HepG2 (cell line): ENCODE data around the gene BLOC1S2. TPM values are rescaled to one million over a fixed set of nuclear protein-coding genes. Genes with fewer than 3 reads are reported as not detected.

ENCODE experiments used
- CAMTA2 ChIP-seq: sonication (generic); formaldehyde crosslinking; IDR thresholded peaks from 2 replicates; pipeline ENCODE4 v1.4.0; 2020; ENCODE audit warnings: mild to moderate bottlenecking, missing genetic modification reagents, borderline replicate concordance
- FOXO1 ChIP-seq: sonication (generic); formaldehyde crosslinking; IDR thresholded peaks from 2 replicates; pipeline ENCODE4 v1.4.0; 2020; ENCODE audit warnings: missing genetic modification reagents
- GLI4 ChIP-seq: sonication (generic); formaldehyde crosslinking; IDR thresholded peaks from 2 replicates; pipeline ENCODE4 v1.5.1; 2020; ENCODE audit warnings: missing genetic modification reagents, mild to moderate bottlenecking, moderate library complexity, borderline replicate concordance
- GPBP1L1 ChIP-seq: sonication (generic); formaldehyde crosslinking; IDR thresholded peaks from 2 replicates; pipeline ENCODE4 v1.5.0; 2020; ENCODE audit warnings: mild to moderate bottlenecking, missing genetic modification reagents
- GZF1 ChIP-seq: sonication (generic); formaldehyde crosslinking; IDR thresholded peaks from 2 replicates; pipeline ENCODE4 v1.5.1; 2020; ENCODE audit warnings: mild to moderate bottlenecking, missing genetic modification reagents
- MED8 ChIP-seq: sonication (generic); formaldehyde crosslinking; IDR thresholded peaks from 2 replicates; pipeline ENCODE4 v1.8.1; 2023; ENCODE audit warnings: mild to moderate bottlenecking, missing genetic modification reagents; ENCODE audit not compliant: insufficient replicate concordance
- MXD4 ChIP-seq: IDR thresholded peaks from 2 replicates; pipeline ENCODE4 v1.6.1; 2016; ENCODE audit warnings: mild to moderate bottlenecking, missing biosample characterization, missing genetic modification reagents
- NFIB ChIP-seq: sonication (generic); formaldehyde crosslinking; IDR thresholded peaks from 2 replicates; pipeline ENCODE4 v1.9.0; 2021; ENCODE audit warnings: missing genetic modification reagents, mild to moderate bottlenecking, borderline replicate concordance
- ONECUT2 ChIP-seq: sonication (generic); formaldehyde crosslinking; IDR thresholded peaks from 2 replicates; pipeline ENCODE4 v1.4.0; 2020; ENCODE audit warnings: missing genetic modification reagents
- PHF20 ChIP-seq: sonication (generic); formaldehyde crosslinking; IDR thresholded peaks from 2 replicates; pipeline ENCODE4 v1.5.0; 2020; ENCODE audit warnings: mild to moderate bottlenecking, missing genetic modification reagents
- TEAD2 ChIP-seq: sonication (generic); formaldehyde crosslinking; IDR thresholded peaks from 2 replicates; pipeline ENCODE4 v1.9.0; 2021; ENCODE audit warnings: missing genetic modification reagents
- ZBTB20 ChIP-seq: sonication (generic); formaldehyde crosslinking; IDR thresholded peaks from 2 replicates; pipeline ENCODE4 v1.8.1; 2023; ENCODE audit warnings: missing genetic modification reagents, low read depth, mild to moderate bottlenecking, borderline replicate concordance
- ZBTB26 ChIP-seq: IDR thresholded peaks from 2 replicates; pipeline ENCODE4 v1.6.1; 2016; ENCODE audit warnings: missing compliant biosample characterization, missing genetic modification reagents, borderline replicate concordance
- ZEB1 ChIP-seq: IDR thresholded peaks from 2 replicates; pipeline ENCODE4 v1.6.1; 2012; ENCODE audit warnings: mild to moderate bottlenecking, low read depth, inconsistent platforms; ENCODE audit not compliant: insufficient replicate concordance
- ZNF12 ChIP-seq: sonication (generic); formaldehyde crosslinking; IDR thresholded peaks from 2 replicates; pipeline ENCODE4 v1.5.0; 2020; ENCODE audit warnings: missing genetic modification reagents
- ZNF121 ChIP-seq: sonication (generic); formaldehyde crosslinking; IDR thresholded peaks from 2 replicates; pipeline ENCODE4 v1.5.0; 2020; ENCODE audit warnings: mild to moderate bottlenecking, missing genetic modification reagents
- ZNF143 ChIP-seq: sonication (generic); formaldehyde crosslinking; IDR thresholded peaks from 2 replicates; pipeline ENCODE4 v1.4.0; 2020; ENCODE audit warnings: missing genetic modification reagents
- ZNF292 ChIP-seq: sonication (generic); formaldehyde crosslinking; IDR thresholded peaks from 2 replicates; pipeline ENCODE4 v1.8.1; 2022; ENCODE audit warnings: mild to moderate bottlenecking, low read depth, missing genetic modification reagents, borderline replicate concordance
- ZNF512 ChIP-seq: sonication (generic); formaldehyde crosslinking; IDR thresholded peaks from 2 replicates; pipeline ENCODE4 v1.4.0; 2020; ENCODE audit warnings: mild to moderate bottlenecking, missing genetic modification reagents
- ZNF564 ChIP-seq: sonication (generic); formaldehyde crosslinking; IDR thresholded peaks from 2 replicates; pipeline ENCODE4 v1.8.1; 2023; ENCODE audit warnings: mild to moderate bottlenecking, missing genetic modification reagents
- ZNF569 ChIP-seq: sonication (generic); formaldehyde crosslinking; IDR thresholded peaks from 2 replicates; pipeline ENCODE4 v1.5.0; 2020; ENCODE audit warnings: mild to moderate bottlenecking, missing genetic modification reagents, moderate library complexity, borderline replicate concordance
- ZNF644 ChIP-seq: IDR thresholded peaks from 2 replicates; pipeline ENCODE4 v1.6.1; 2016; ENCODE audit warnings: low read depth
- ZNF784 ChIP-seq: sonication (generic); formaldehyde crosslinking; IDR thresholded peaks from 2 replicates; pipeline ENCODE4 v1.5.1; 2020; ENCODE audit warnings: missing genetic modification reagents, mild to moderate bottlenecking, borderline replicate concordance
- ZNF841 ChIP-seq: sonication (generic); formaldehyde crosslinking; IDR thresholded peaks from 2 replicates; pipeline ENCODE4 v1.8.1; 2023; ENCODE audit warnings: missing genetic modification reagents, borderline replicate concordance
- ZSCAN22 ChIP-seq: sonication (generic); formaldehyde crosslinking; IDR thresholded peaks from 2 replicates; pipeline ENCODE4 v1.4.0; 2020; ENCODE audit warnings: mild to moderate bottlenecking, missing genetic modification reagents
- polyA plus RNA-seq, 8 experiments: library from polyadenylated mRNA; depleted of rRNA in 3 of 8; stranded (reverse) in 7 of 8; unstranded in 1 of 8; fragments of >200 nt; fragmentation: Illumina TruSeq in 4 of 8; extraction: Trizol in 4 of 8; gene quantifications; 2 replicates each; pipeline versions ENCODE4 v1.2.1 to v1.2.3, GENCODE V29; 2011 to 2016; ENCODE audit warnings: low read depth in 4 of 8, missing spikeins in 1 of 8, mixed read lengths in 1 of 8; ENCODE audit not compliant: insufficient read depth in 1 of 8
- total RNA-seq, 5 experiments: library from RNA; depleted of rRNA; stranded (reverse); fragments of >200 nt; fragmentation: Illumina TruSeq; extraction: Trizol; gene quantifications; 2 replicates each; pipeline ENCODE4 v1.2.3, GENCODE V29; 2016; ENCODE audit warnings: low read depth in 1 of 5

BLOC1S2 gene
- total and polyA plus RNA-seq, 2 of the 13 experiments (the other 11 are each of a cell fraction or from before 2014, with no cell fraction given), result 22.3 to 64.4 TPM

- TF ChIP-seq ZNF512 (CRISPR knock-in tag) (no peak), GPBP1L1 (CRISPR knock-in tag) (no peak), ZNF841 (CRISPR knock-in tag) (no peak), ZNF569 (CRISPR knock-in tag) (no peak), MED8 (CRISPR knock-in tag) (peak; percentile 55), ZSCAN22 (CRISPR knock-in tag) (no peak), ZNF644 (0 out of 2 replicates have a peak, but pooled peaks have one; percentile 11), ZBTB26 (CRISPR knock-in tag) (no peak; the same call in 1 of the 2 replicates), ZNF12 (CRISPR knock-in tag) (0 out of 2 replicates have a peak, but pooled peaks have one; percentile 7), ZEB1 (no peak), ZNF564 (CRISPR knock-in tag) (peak; percentile 68; the same call in 1 of the 2 replicates), FOXO1 (CRISPR knock-in tag) (peak; percentile 47; the same call in 1 of the 2 replicates), CAMTA2 (no peak), GLI4 (CRISPR knock-in tag) (no peak), GZF1 (CRISPR knock-in tag) (no peak), TEAD2 (no peak), NFIB (CRISPR knock-in tag) (no peak), ZNF121 (CRISPR knock-in tag) (peak; percentile 19; the same call in 1 of the 2 replicates), PHF20 (CRISPR knock-in tag) (peak; percentile 83), ZNF292 (CRISPR knock-in tag) (peak; percentile 52; the same call in 1 of the 2 replicates), MXD4 (CRISPR knock-in tag) (peak; percentile 30; the same call in 1 of the 2 replicates), ZNF784 (CRISPR knock-in tag) (no peak), ZBTB20 (CRISPR knock-in tag) (no peak), ZNF143 (0 out of 2 replicates have a peak, but pooled peaks have one; percentile 30), ONECUT2 (no peak; the same call in 1 of the 2 replicates)
Observed at GRCh38 chr10:100286051-100287033, at the start of gene BLOC1S2 (continued).
